ENCODE data around the gene MORN4. TPM values are rescaled to one million over a fixed set of nuclear protein-coding genes. Genes with fewer than 3 reads are reported as not detected.
A peak's percentile ranks its signal among the peaks of the same experiment; 100 is the strongest.

MORN4 gene
- polyA plus RNA-seq, 3 donors = 20.3 to 24.2 (median 24.0) TPM

GRCh38 chr10:97599272-97599619, 34.1 kb downstream of the MORN4 start:
- DNase-seq (ENCODE audit: low read depth in 3 of 3, low spot score in 2 of 3) = no peak

GRCh38 chr10:97598407-97599271, 34.7 kb downstream of the MORN4 start:
- DNase-seq (ENCODE audit: low read depth in 3 of 3, low spot score in 2 of 3) = no peak

- no peak for DNase-seq (ENCODE audit: low read depth in 3 of 3, low spot score in 2 of 3)
Measured at GRCh38 chr10:97597778-97598177, 35.5 kb downstream of the MORN4 start.

GRCh38 chr10:97596101-97597082, 36.9 kb downstream of the MORN4 start:
- no peak for DNase-seq (ENCODE audit: low read depth in 3 of 3, low spot score in 2 of 3)

DNA sequence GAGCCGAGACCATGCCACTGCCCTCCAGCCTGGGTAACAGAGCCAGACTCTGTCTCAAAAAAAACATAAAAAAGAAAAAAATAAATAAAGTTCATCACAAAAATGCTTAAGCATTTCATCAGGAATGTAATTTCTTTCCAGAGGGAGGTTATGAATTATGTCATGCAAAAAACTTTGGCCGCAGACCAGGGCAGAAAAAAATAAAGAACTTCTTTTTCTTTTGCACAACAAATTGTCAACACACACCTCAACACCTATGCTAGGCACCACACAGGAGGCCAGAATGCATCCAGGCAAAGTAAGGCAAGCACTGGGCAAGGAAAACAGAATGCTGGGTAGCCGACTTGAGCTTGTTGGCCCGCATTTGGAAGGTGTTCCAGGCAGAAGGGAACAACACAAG, 39.9 kb downstream of the MORN4 start:
- DNase-seq (ENCODE audit: low read depth in 3 of 3, low spot score in 2 of 3) = no peak

DNA sequence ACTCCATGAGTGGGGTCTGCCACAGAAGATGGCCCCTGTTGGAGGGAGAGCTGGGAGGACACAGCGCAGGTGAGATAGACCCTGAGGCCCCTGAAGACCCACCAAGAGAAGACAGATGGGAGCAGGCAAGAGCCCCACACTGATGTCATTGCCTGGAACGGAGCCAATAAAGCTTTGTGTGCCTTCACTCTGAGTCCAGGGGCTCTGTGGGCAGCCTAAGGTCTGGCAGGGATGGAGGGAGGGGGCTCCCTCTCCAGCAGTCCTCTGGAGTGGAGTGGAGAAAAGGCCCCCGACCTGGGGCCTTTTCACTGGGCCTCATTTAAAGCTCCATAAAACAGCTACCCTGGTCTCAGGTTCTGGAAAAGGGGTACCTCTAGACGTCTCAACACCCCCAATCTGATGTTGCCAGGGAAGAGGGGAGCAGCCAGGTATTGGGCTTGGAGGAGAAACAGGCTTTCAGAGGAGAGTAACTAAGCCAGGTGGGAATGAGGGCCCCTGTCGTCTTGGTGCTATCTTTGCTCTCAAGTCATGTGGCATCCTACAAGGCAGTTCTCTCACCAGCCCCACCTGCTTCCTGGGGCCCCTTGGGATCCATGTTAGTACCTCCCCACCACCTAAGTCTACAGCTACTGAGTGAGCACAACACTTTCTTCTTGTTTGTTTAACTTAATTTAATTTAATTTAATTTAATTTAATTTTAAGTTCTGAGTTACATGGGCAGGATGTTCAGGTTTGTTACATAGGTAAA, 42.4 kb downstream of the MORN4 start:
- DNase-seq (ENCODE audit: low read depth in 3 of 3, low spot score in 2 of 3) = no peak

DNA sequence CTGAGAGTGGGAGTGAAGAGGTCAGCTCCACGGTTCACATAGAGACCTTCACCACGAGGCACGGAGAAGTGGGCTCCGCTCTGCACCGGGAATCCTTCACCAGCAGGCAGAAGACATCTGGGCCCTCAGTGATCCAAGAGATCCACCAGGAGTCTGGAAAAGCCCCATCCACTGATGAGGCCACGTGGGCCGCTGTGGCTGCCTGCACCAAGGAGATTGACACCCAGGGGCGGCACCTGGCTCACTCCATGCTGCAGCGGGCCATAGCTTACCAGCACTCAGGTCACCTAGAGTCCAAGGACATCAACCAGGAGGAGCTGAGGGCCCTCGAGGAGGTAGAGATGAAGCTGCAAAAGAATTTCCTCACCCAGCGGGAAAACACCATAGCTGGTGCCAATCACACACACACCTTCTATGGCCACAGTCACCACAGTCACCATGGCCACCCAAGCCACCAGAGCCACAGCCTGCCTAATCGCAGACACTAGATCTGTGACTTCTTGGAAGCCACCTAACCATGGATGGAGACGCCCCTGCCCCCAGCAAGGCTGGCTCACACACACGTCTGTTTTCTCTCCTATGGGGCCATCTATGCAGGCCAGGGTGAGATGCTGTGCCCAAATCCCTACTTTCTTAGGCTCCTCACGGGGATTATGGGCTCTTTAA, 43.1 kb downstream of the MORN4 start:
- no peak for DNase-seq (ENCODE audit: low read depth in 3 of 3, low spot score in 2 of 3)

- no peak for DNase-seq (ENCODE audit: low read depth in 3 of 3, low spot score in 2 of 3)
Measured at GRCh38 chr10:97589479-97589878, 43.8 kb downstream of the MORN4 start, which contains the start of gene C10orf62. Gene C10orf62 (plus strand): TSS chr10:97589721. CDS start chr10:97589898, 177 bp downstream.

DNA sequence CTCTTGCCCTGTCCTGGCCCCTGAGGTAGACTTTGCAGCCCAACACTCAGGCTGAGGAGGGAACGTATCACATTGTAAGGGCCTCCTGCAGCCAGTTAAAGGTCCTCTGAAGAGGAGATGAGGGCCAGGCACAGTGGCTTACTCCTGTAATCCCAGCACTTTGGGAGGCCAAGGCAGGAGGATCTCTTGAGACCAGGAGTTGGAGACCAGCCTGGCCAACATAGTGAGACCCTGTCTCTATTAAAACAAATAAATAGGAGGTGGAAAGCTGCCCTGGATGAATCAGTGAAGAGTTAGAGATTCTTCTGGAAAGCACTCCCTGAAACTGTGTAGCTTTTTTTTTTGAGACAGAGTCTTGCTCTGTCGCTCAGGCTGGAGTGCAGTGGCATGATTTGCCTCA, 46.1 kb downstream of the MORN4 start:
- no peak for DNase-seq (ENCODE audit: low read depth in 3 of 3, low spot score in 2 of 3)

GRCh38 chr10:97585439-97585811, 47.9 kb downstream of the MORN4 start:
- no peak for DNase-seq (ENCODE audit: low read depth in 3 of 3, low spot score in 2 of 3)

GRCh38 chr10:97584798-97585438, 48.4 kb downstream of the MORN4 start:
- DNase-seq (ENCODE audit: low read depth in 3 of 3, low spot score in 2 of 3) = no peak

- peak in 1 of 3 donors; percentile 35 for DNase-seq (ENCODE audit: low read depth in 3 of 3, low spot score in 2 of 3)
Measured at GRCh38 chr10:97584060-97584797, 49.1 kb downstream of the MORN4 start, which contains the start of gene HOGA1. Gene HOGA1 (plus strand): TSS chr10:97584389. CDS start chr10:97584704, 315 bp downstream.

DNA sequence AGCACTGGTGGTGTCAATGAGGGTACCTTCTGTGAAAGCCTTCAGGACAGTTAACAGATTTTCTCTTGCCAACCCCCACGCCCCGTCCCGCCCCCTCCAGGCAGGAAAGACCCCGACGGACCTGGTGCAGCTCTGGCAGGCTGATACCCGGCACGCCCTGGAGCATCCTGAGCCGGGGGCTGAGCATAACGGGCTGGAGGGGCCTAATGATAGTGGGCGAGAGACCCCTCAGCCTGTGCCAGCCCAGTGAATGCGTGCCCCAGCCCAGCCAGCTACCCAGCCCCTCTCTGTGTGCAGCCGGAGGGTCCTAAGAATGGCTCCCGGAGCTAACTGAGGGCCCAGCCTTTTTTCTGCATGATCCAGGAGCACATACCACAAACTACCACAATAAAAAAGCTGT, 49.8 kb downstream of the MORN4 start:
- DNase-seq (ENCODE audit: low read depth in 3 of 3, low spot score in 2 of 3) = no peak

DNA sequence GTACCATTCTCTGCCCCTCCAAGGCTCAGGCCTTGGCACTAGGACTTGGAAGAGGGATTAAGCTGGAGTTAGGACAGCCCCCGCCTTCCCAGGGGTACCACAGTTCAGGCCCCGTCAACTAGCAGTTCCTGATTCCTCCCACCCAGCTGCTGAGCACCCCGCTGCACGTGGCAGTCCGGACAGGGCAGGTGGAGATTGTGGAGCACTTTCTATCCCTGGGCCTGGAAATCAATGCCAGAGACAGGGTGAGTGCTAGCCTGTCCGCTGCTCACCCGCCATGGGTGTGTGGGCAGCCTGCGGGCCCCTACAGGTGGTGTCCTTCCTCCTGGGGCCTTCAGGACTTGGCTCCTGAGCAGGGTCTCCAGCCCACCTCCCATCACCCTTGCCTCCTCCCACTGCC, 51.1 kb downstream of the MORN4 start:
- no peak for DNase-seq (ENCODE audit: low read depth in 3 of 3, low spot score in 2 of 3)

GRCh38 chr10:97580421-97581367, 52.6 kb downstream of the MORN4 start:
- no peak for DNase-seq (ENCODE audit: low read depth in 3 of 3, low spot score in 2 of 3)

DNA sequence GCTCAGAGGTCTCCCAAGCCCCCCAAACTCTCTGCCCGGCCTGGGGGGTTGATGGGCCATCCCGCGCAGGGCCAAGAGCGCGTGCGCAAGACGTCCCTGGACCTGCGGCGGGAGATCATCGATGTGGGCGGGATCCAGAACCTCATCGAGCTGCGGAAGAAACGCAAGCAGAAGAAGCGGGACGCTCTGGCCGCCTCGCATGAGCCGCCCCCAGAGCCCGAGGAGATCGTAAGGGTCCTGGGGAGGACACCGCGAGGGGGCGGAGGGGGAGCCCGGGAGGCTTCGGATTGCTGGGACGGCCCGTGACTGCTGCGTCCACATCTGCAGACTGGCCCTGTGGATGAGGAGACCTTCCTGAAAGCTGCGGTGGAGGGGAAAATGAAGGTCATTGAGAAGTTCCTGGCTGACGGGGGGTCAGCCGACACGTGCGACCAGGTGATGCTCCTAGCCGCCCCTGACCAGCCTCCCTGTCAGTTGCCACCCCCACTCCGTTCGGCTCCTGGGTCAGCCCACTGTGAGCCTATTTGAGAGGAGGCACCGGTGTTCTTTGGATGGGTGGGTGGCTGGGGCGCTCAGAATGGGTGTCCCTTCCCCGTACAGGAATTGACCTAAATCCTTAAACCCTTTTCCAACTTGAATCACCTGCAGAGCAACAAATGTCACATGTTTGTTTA, 55.0 kb downstream of the MORN4 start:
- no peak for DNase-seq (ENCODE audit: low read depth in 3 of 3, low spot score in 2 of 3)

DNA sequence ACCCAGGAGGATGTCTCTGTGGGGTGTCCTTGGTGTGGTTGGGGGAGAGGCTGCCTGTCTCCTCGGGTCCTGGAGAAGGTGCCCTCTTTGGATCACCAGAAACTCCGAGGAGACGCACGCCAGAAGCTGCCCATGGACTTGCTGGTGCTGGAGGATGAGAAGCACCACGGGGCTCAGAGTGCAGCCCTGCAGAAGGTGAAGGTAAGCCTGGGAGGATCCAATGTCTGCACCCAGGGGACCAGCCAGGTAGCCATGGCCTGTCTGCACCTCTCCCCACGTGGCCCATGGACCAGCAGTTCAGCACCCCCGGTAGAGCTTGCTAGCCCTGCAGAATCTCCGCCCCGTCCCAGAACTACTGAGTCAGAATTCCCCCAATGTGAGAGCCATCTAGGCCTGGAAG, 55.6 kb downstream of the MORN4 start:
- no peak for DNase-seq (ENCODE audit: low read depth in 3 of 3, low spot score in 2 of 3)
